Right renal cortex interstitium (tissue), 3 donors: ENCODE data around the gene AKAP5. TPM values are rescaled to one million over a fixed set of nuclear protein-coding genes. Genes with fewer than 3 reads are reported as not detected.
"Not testable (repeated sequence)": the region's sequence is repeated elsewhere in the genome, so short reads cannot be mapped to it uniquely, and the experiment has no call there.

Source experiments
- DNase-seq, 3 donors: peaks; one replicate each; pipeline ENCODE4 v3.0.0-alpha.2; 2013; ENCODE audit warnings: low read depth in 3 of 3, low spot score in 2 of 3
- polyA plus RNA-seq, 3 donors: library from polyadenylated mRNA; unstranded; fragments of 120-200 nt; gene quantifications; one replicate each; pipeline ENCODE4 v1.2.1, GENCODE V29; 2013; ENCODE audit not compliant: insufficient read length in 3 of 3

Gene AKAP5
- polyA plus RNA-seq, 3 donors: 5.2 to 9.3 (median 7.2) TPM

DNA sequence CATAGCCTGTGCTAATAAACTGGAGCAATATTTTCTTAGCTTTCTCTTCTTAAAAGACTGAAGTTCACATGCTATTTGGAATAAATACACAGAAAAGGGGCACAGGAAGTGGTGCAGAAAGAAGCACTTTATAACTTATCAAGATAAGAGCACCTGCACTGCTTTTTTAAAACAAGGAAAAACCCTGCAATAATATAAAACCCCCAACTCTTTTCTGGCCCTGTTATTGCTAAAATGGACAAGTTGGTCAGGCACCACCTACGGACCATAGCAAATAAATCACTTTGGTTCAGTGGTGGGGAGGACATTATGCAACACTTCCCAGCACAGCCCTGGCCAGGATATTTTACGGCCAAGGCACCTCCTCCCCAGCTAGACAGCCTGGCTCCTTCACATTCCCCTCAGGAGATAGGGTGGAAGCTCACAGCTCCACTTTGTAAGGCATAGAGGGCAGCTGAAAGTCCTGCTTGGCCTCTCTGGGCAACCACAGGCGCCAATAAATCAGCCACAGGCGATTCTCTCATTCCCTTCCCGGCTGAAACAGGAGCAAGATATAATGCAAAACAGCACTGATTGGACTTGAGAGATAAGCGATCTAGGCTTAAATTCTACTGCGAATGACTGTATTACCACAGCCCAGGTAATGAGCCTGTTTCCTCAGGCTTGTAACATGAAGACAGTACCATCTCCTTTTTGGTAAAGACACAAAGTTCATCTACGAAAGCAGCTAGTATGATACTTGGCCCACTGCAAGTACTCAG, 36.3 kb downstream of the AKAP5 start:
- no peak for DNase-seq

GRCh38 chr14:64502456-64502855, 37.2 kb downstream of the AKAP5 start:
- DNase-seq: no peak

DNA sequence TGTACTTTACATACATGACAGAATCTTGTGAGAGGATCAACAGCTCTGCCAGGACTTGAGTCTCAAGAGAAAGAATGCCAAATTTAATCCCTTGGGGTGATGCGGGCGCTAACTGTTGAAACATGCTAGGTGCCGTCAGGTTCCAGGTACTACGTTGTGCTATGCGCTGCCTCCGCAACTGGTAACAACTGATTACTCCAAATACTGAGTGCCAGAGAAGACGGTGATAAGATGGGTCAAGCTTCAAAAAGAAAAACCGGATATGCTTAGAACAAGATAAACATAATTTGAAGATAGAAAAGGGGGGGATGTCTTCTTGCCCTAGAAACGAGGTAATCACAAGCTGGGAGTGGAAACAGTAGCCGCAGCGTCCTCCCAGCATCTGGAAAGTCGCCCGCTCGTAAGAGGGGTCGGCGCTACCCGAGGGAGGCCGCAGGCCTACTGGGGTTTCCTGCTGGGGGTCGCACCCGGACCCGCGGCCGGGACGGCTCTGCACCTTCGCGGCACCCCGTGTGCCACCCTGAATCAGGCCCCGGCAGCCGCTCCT, 37.7 kb downstream of the AKAP5 start:
- DNase-seq: no peak

DNA sequence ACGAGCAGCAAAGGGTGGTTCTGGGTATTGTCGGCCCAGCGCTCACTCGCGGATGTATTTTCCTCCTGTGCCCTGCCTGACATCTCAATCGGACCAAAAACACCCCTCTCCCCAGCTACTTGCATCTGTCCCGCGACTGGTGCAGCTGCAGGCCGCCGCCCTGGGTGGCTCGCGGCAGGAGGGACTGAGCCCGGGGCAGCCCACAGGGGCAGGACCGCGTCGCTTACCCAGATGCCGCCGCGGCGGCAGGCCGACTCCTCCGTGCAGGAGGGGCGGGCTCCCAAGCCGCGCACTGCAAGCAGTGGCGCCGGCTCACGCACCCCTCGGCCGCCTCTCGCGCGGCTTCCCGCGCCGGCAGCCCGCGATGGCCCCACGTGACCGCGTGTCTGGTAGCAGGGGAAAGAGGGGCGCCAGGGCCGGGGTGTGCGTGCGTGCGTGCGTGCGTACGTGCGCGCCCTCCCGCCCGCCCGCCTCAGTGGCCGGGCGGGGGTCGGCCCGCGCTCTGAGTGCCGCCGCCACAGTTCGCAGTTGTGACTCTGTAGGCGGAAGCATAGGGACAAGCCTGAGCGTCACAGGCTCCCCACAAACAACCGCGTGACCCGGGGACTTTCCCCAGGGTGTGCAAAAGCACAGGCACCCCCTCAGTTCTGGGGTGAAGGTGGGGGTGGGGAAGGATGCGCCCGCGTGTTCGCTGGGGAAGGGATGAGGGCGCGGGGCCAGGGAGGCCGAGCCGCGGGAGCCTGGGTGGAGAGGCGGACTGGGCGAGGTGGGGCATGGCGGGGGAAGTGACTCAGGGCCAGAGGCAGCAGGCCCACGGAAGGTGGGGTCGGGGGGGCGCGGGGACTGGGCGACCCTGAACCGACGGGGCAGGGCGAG, 38.4 kb downstream of the AKAP5 start, which contains the start of gene ZBTB25:
ZBTB25 (minus strand) TSS at position 405 of the 876 bp plus-strand sequence. CDS start 13,305 bp downstream, outside the sequence.
- DNase-seq: peak; percentile 57 to 81 (median 73)

DNA sequence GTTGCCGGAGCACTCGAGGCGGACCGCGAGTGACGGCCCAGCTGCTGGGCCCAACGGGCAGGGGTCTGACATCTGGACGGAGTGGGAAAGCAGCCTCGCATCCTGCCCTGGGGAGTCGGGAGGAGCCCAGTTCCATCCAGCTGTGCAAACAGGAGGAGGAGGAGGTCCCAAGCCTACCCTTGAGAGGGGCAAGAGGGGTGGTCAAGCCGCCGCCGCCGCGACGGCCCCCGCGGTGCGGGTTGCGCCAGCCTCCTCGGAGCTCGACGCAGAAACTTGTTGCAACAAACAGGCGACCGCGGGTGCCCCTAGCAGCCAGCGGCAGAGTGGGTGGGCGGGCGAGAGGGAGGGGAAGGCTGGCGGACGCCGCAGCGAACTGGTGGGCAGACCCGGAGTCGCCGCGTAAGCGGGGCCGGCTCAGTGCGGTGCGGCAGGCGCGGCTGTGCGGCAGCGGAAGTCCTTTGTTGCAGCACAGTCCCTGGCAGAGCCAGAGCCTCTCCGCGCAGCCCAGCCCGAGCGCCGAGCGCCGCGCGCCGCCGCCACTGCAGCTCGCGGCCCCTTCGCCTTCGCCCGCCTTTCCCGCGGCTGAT, 39.1 kb downstream of the AKAP5 start, which contains the start of gene ZBTB1:
ZBTB1 (plus strand) TSS at position 461 of the 587 bp plus-strand sequence. CDS start 16,735 bp downstream, outside the sequence.
- peak; percentile 63 to 68 (median 66) for DNase-seq

- peak; percentile 75 to 85 (median 85) for DNase-seq
Measured at GRCh38 chr14:64504897-64505794, 39.8 kb downstream of the AKAP5 start.

DNA sequence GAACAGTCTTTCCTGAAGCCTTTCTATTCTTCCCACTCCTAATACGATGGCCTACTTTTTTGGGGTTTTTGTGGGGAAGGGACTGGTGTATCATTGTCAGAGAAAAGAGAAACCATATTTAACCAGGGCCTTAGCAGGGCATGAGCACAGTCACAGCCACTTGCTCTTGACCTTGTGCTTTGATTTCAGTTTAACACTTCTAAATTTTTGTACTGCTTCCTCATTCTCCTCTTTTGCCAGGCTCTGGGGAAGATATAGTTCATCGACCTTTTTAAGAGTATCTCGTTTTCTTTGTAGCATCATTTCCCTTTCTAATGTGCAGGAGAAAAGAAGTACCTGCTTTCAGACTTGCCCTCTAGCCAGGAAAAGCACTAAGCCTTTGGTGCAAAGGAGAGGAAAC, 41.4 kb downstream of the AKAP5 start:
- no peak for DNase-seq

GRCh38 chr14:64507376-64508156, 42.3 kb downstream of the AKAP5 start:
- no peak for DNase-seq

GRCh38 chr14:64508215-64508776, 43.0 kb downstream of the AKAP5 start:
- no peak for DNase-seq

DNA sequence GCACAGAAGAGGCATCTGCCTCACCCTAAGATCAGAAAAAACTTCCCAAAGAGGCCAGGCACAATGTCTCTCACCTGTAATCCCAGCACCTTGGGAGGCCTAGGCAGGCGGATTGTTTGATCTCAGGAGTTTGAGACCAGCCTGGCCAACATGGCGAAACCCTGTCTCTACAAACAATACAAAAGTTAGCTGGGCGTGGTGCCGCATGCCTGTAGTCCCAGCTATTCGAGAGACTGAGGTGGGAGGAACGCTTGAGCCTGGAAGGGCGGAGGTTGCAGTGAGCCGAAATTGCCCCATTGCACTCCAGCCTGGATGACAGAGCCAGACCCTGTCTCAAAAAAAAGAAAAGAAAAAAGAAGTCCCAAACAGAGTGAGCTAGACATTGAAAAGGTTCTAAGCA, 43.7 kb downstream of the AKAP5 start:
- DNase-seq: no peak

- DNase-seq: peak; percentile 52 to 58 (median 53)
Measured at GRCh38 chr14:64510825-64511671, 45.7 kb downstream of the AKAP5 start.

DNA sequence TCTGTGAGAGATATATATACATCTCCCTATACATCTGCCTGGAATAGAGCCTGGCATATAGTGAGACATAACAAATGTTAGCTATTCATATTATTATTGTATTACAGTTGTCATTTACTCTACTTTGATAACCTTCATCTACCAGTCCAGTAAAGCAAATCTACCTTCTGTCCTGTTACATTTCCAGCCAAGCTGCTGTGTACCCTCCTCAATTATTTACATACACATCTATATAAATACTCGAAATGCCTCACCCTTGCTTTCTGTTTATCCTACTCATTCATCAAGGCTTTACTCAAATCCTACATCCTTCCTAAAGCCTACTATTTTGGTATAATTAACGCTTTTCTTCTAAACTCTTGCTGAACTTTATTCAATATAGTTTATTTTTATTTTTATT, 48.0 kb downstream of the AKAP5 start:
- DNase-seq: no peak

DNA sequence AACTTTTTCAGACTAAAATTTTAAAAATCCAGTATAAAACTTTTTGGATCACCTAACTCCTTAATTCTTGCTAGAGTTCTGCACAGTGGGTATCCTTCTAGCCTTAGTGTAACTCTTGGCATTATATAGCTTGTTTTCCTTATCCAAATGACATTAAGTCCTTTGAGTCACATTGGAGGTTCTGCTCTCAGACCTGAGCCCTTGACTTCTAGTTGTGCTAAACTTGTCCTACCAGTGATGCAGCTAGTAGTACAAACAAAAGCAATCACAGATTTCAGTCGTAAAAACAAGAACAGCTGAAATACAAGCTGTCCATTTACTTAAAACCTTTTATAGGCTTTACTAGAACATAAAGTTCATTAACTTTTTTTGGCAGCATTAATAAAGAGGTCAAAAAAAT, 49.8 kb downstream of the AKAP5 start:
- DNase-seq: no peak

- DNase-seq: no peak
Measured at GRCh38 chr14:64516969-64517368, 51.7 kb downstream of the AKAP5 start.

DNA sequence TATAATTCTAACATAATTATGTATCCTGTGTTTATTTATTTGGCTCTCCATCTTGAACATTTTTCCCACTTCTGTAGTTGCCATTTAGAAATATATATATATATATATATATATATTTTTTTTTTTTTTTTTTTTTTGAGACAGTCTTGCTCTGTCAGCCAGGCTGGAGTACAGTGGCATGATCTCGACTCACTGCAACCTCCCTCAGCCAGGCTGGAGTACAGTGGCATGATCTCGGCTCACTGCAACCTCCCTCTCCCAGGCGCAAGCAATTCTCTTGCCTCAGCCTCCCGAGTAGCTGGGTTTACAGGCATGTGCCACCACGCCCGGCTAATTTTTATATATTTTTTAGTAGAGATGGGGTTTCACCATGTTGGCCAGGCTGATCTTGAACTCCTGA, 52.4 kb downstream of the AKAP5 start:
- not testable (repeated sequence) for DNase-seq

DNA sequence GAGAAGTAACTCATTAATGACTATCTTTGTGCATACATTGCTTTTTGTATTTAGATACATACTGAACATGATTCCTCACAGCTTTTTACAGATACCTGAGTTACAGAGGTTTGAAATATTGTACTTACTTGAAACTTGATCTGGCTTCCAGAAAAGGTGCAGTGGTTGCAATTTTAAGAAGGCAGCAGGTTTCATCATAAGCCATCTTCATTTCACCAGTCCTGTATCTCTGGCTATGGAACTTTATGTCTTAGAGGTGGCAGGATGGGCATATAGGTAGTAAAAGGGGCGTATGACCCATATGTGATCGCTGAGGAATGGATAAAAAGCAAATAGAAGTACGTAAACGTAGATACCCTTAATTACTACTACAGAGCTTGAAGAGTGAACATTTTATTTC, 52.9 kb downstream of the AKAP5 start:
- DNase-seq: no peak

DNA sequence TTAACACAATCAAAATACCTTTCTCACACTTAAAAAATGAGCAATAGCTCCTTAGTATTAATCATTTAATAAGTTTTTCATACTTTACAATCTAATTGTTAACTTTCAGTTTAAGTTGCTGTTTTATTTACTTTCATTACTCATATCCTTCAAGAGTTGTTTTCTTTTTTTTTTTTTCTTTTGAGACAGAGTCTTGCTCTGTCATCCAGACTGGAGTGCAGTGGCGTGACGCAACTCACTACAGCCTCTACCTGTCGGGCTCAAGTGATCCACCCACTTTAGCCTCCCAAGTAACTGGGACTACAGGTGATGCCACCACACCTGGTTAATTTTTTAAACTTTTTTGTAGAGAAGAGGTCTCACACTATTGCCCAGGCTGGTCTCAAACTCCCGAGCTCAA, 55.4 kb downstream of the AKAP5 start:
- DNase-seq: no peak
